ENCODE results near the gene STK10. TPM values are rescaled to one million over a fixed set of nuclear protein-coding genes. Genes with fewer than 3 reads are reported as not detected.

Gene STK10
- total RNA-seq, 3 donors from 2014 or later (not counting 1 experiment from before 2014, with no cell fraction given): 705 to 879 (median 783) TPM

DNA sequence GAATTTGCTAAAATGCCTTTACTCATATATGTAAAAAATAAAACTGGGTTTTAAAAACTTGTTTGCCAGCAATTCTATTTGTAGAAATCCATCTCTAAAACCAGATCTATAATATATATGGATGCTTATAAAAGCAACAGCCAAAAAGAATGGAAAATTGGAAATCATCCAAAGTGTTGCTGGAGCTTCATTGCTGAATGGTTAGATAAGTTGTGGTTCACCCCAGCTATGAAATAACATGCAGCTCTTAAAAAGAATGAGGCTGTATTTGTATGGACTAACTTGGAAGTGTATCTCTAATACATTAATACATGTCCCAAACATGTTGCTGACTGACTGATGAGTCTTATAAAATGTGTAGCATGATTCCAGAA, 76.2 kb downstream of the STK10 start:
- H3K4me3 Mint-ChIP-seq: peak overlapping the region; percentile 87
- Histone ChIP-seq H3K27me3 (ENCODE audit: control insufficient read depth, insufficient read depth, low read length) (no peaks in the 10 kb centered on the region), H3K36me3 (ENCODE audit: control insufficient read depth, insufficient read depth, low read length) (peaks cover 25% of the 10 kb centered on the region), H3K4me3 (ENCODE audit: low read length) (no peak overlapping the region), H3K4me1 (ENCODE audit: control insufficient read depth, insufficient read depth, low read length) (peaks cover 95% of the 10 kb centered on the region), H3K9me3 (ENCODE audit: control insufficient read depth, insufficient read depth, low read length) (no peaks in the 10 kb centered on the region), H3K27ac (ENCODE audit: low read length) (peak overlapping the region; percentile 89)
- no peaks in the 10 kb centered on the region for H3K27me3 Mint-ChIP-seq (ENCODE audit: low read depth in 2 of 2)
- H3K36me3 Mint-ChIP-seq: no peaks in the 10 kb centered on the region
- peaks cover 83 to 89% of the 10 kb centered on the region in 2 donors for H3K4me1 Mint-ChIP-seq
- intact Hi-C loops (cut with micrococcal nuclease): loop anchor here (2.0 to 10.0 kb wide), 5 partner anchors 21 to 1817 kb away; partner anchors contain the start of genes LCP2 and UBTD2
- TF ChIP-seq, protein P1, sequence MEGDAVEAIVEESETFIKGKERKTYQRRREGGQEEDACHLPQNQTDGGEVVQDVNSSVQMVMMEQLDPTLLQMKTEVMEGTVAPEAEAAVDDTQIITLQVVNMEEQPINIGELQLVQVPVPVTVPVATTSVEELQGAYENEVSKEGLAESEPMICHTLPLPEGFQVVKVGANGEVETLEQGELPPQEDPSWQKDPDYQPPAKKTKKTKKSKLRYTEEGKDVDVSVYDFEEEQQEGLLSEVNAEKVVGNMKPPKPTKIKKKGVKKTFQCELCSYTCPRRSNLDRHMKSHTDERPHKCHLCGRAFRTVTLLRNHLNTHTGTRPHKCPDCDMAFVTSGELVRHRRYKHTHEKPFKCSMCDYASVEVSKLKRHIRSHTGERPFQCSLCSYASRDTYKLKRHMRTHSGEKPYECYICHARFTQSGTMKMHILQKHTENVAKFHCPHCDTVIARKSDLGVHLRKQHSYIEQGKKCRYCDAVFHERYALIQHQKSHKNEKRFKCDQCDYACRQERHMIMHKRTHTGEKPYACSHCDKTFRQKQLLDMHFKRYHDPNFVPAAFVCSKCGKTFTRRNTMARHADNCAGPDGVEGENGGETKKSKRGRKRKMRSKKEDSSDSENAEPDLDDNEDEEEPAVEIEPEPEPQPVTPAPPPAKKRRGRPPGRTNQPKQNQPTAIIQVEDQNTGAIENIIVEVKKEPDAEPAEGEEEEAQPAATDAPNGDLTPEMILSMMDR (IDR thresholded peaks at IDR 0.05): no peak
- H3K9me3 Mint-ChIP-seq: peaks cover 3 to 4% of the 10 kb centered on the region in 2 donors
- H3K27ac Mint-ChIP-seq: peak overlapping the region; percentile 94 to 97
- ATAC-seq (no peak), DNase-seq (no peak)

DNA sequence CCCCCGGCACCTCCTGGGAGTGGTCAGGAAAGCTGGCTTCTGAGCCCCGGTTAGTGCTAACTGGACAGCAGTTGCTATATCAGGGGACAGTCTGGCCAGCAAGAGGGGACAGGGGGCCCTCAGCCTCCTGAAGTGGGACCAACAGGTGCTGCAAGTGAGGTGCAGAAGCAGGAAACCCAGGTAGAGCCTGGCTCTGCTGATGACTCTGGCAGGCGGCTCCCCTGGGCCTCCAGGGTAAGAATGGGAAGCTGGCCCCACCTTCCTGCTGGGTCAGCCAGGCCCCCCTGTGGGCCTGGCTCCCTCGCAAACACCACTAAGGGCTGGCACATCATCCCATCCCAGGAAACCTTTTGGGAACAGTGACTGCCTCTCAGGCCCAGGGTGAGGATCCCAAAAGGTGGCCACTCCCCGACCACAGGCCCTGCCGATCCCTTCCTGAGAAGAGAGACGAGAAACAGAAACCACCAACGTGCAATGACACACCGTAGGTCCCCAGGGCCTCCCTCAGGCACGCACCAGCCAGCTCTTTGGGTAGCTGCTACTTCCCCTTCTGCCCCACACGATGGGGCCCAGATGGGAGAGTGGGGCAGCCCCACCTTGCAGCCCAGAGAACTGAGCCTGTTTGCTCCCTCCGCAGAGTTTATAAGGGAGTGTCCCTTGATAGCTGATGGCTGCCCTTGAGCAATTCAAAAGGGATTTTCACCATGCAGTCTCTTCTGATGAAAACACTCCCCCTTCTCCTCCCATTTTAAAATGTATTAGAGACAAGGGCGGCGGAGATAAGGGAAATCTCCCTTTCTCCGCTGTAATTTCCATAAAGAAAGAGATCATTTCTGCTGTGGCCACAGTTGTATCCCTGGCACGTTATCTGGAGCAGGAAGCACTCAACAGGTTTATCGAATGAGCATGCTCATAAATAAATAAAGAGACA, 76.8 kb downstream of the STK10 start:
- intact Hi-C loops (cut with micrococcal nuclease): loop anchor here (2.0 to 10.0 kb wide), 5 partner anchors 22 to 1816 kb away; partner anchors contain the start of genes LCP2 and UBTD2
- WGBS (ENCODE audit: insufficient coverage): 12% methylated on average over 15 of the region's 17 CpGs
- DNase-seq (peak; percentile 65 to 90), ATAC-seq (peak; percentile 51 to 74 (median 56))
- H3K27ac Mint-ChIP-seq: peak overlapping the region; percentile 94 to 97
- no peaks in the 10 kb centered on the region for H3K27me3 Mint-ChIP-seq (ENCODE audit: low read depth in 2 of 2)
- no peaks in the 10 kb centered on the region for H3K27me3 ChIP-seq (ENCODE audit: control insufficient read depth, insufficient read depth, low read length)
- peak overlapping the region; percentile 89 for H3K27ac ChIP-seq (ENCODE audit: low read length)
- peaks cover 80 to 85% of the 10 kb centered on the region in 2 donors for H3K4me1 Mint-ChIP-seq
- no peaks in the 10 kb centered on the region for H3K9me3 ChIP-seq (ENCODE audit: control insufficient read depth, insufficient read depth, low read length)
- H3K4me3 ChIP-seq (ENCODE audit: low read length): peak overlapping the region; percentile 1
- peaks cover 95% of the 10 kb centered on the region for H3K4me1 ChIP-seq (ENCODE audit: control insufficient read depth, insufficient read depth, low read length)
- TF ChIP-seq, protein P1 (IDR thresholded peaks at IDR 0.05): no peak
- peaks cover 26% of the 10 kb centered on the region for H3K36me3 ChIP-seq (ENCODE audit: control insufficient read depth, insufficient read depth, low read length)
- peaks cover 3 to 4% of the 10 kb centered on the region in 2 donors for H3K9me3 Mint-ChIP-seq
- H3K36me3 Mint-ChIP-seq: no peaks in the 10 kb centered on the region
- peak overlapping the region; percentile 87 for H3K4me3 Mint-ChIP-seq

DNA sequence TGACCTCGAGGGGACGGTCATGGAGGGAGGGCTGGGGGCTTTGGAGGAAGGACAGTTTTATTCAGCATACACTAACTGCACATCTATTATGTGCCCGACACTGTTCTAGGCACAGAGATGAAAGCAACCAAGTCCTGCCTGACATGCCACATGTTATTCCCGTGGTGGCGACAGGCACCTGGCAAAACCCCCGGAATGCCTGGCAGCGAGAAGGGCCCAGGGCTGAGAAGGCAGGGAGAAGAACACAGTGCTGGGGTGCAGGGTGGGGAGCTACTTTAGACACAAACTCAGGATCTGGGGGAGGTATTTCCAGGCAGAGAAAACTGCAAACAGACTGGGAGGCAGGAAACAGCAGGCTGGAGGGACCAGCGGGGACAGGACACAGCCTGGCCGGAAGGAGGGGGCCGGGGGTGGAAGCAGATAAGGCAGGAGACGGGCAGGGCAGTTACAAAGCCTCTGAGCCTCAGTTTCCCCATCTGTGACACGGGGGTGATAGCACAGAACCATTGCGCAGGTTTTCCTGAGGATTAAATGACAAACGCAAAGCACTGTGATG, 77.7 kb downstream of the STK10 start:
- no peaks in the 10 kb centered on the region for H3K27me3 ChIP-seq (ENCODE audit: control insufficient read depth, insufficient read depth, low read length)
- DNase-seq: no peak
- 57% methylated on average over 14 of the region's 14 CpGs for WGBS (ENCODE audit: insufficient coverage)
- H3K27ac ChIP-seq (ENCODE audit: low read length): peak overlapping the region; percentile 89
- peaks cover 73 to 78% of the 10 kb centered on the region in 2 donors for H3K4me1 Mint-ChIP-seq
- peak overlapping the region; percentile 94 to 97 for H3K27ac Mint-ChIP-seq
- no peaks in the 10 kb centered on the region for H3K9me3 ChIP-seq (ENCODE audit: control insufficient read depth, insufficient read depth, low read length)
- no peaks in the 10 kb centered on the region for H3K36me3 Mint-ChIP-seq
- H3K36me3 ChIP-seq (ENCODE audit: control insufficient read depth, insufficient read depth, low read length): peaks cover 35% of the 10 kb centered on the region
- H3K9me3 Mint-ChIP-seq: peaks cover 3 to 4% of the 10 kb centered on the region in 2 donors
- TF ChIP-seq, protein P1 (IDR thresholded peaks at IDR 0.05): no peak
- intact Hi-C loops (cut with micrococcal nuclease): loop anchor here (2.0 to 10.0 kb wide), 5 partner anchors 22 to 1816 kb away; partner anchors contain the start of genes LCP2 and UBTD2
- peak overlapping the region; percentile 1 for H3K4me3 ChIP-seq (ENCODE audit: low read length)
- H3K4me3 Mint-ChIP-seq: peak overlapping the region; percentile 87
- peaks cover 87% of the 10 kb centered on the region for H3K4me1 ChIP-seq (ENCODE audit: control insufficient read depth, insufficient read depth, low read length)
- ATAC-seq: no peak
- no peaks in the 10 kb centered on the region for H3K27me3 Mint-ChIP-seq (ENCODE audit: low read depth in 2 of 2)
